Measurements from ENCODE around the gene TAC4.

Gene TAC4

DNA sequence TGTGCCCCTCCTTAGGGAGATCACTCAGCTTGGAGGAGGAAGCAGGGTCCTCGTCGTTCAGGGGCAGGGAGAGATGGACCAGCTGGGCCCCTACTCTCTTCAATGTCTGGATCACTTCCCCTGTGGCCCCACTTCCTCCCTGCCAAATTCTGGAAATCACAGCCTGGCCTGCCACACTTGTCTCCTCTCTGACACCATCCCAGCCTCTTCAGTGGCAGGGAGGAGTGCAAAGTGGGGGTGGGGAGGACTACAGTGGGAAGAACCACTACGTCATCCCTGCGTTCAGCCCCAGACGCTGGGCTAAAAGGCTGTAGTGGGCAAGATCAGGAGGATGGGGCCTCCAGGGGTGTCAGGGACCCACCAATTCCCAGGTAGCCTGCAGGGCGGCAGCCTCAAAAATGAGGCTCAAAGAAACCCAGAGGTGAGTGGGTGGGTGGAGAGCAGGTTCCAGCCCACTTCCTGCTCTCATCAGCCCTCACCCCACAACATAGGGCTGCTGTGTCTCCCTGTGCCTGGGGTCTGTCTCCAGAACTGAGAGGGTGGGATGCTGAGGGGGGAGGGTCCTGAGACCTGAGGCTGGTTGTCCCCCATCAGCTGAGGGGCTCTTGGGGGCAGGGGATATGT is 25.0 kb upstream of the TAC4 start:
- no peak for DNase-seq (ENCODE audit: low spot score)

DNA sequence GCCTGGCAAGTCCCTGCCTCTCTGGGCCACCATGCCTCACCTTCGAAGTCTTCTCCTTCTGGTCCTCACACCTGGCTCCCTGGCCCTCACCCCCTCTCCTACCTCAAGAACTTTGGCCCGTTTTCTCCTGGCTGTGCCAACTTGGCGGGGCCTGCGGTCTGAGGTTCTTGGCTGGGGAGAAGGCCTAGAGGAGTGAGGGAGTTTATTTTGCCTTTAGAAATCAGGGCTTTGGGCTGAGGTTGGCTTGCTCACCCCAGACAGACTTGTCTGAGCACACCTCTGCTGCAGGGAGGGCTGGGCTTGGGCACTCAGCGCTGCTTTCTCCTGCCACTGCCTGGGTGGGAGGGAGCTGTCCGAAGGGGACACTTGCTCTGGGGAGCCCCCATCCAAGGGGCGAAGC is 23.3 kb upstream of the TAC4 start:
- no peak for DNase-seq (ENCODE audit: low spot score)

- no peak for DNase-seq (ENCODE audit: low spot score)
These were observed 22.4 kb upstream of the TAC4 start for GRCh38 chr17:49870298-49870697.

DNA sequence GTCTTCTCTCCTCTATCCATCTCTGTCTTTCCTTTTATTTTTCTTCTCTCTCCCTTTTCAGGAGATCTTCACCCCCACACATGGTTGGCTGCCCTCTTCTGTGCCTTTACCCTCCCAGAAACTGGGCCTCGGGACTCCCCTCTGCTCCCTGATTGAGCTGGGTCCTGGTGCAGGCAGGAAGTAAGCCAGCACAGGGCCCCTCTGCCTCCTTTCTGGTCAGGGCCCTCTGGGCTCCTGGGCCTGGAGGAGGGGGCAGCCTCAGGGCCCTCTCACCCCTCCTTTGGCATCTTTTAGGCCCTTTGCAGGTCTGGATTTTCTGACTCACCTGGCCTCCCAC is 21.1 kb upstream of the TAC4 start:
- DNase-seq (ENCODE audit: low spot score) = no peak

DNA sequence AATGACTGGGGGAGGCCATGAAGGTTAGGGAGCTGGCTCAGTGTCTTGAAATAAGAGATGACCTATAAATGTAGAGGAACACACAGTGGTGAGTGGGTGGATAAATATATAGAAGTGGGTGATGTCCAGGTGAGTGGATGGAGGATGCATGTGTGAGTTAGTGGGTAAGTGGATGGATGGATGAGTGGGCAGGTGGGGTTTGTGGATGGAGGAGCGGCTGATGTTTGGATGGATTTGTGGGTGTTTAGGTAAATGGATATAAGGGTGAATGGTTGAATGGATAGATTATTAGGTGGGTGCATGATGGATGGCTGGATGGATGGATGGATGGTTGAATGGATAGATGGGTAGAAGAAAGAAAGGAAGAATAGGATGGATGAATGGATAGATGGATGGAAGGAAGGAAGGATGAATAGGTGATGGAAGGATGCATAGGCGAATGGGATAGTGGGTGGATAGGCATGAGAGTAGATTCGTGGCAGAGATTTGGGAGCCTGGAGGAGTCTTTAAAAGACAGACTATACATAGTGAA is 19.1 kb upstream of the TAC4 start:
- DNase-seq (ENCODE audit: low spot score) = no peak

- no peak for DNase-seq (ENCODE audit: low spot score)
These were observed 18.1 kb upstream of the TAC4 start for GRCh38 chr17:49866019-49866380.

- DNase-seq (ENCODE audit: low spot score) = no peak
These were observed 15.0 kb upstream of the TAC4 start for GRCh38 chr17:49862781-49863331.

- DNase-seq (ENCODE audit: low spot score) = peak; percentile 65
These were observed 13.4 kb upstream of the TAC4 start for GRCh38 chr17:49861150-49861884.

DNA sequence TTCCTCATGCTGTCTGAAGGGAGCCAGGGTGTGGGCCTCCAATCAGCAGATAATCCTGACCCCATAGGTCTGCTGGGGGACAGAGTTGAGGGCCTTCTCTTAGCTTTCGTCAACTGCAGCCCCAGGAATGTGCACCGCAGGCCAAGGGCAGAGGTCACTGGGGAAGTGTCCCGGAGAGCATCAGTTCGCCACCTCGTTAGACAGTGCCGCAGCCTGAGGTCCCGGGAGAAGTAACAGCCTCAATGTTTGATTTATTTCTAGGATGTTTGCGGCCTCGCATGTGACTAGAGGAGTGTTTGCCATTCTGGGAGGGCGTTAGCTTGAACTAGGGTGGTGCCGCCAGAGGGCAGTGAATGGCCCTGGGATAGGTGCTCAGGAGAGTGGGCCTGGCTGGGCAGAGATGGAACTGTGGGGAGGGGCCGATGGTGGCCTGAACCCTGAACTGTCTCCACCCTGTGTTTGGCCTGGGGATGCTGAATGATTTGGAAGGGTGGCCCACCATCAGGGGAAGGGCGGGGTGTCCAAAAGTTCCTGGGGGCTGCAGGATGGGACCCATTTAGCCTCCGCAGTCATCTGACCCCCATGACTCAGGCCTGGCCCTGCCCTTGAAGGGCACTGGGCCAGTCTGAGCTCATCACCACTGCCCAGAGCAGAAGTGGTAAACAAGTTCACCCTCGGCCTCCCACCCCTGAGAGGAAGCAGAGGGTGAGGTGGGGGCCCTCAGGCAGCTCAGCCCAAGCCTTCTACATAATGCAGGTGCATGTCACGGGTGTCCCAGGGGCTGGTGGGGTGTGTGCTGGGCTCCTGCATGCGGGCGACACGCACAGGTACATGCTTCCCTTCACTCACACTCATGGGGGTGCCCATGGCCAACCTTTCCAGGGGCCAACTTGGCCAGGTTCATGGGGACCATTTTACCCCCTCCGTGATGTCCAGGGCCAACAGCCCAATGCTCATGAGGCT is 12.4 kb upstream of the TAC4 start:
- DNase-seq (ENCODE audit: low spot score) = peak; percentile 43

DNA sequence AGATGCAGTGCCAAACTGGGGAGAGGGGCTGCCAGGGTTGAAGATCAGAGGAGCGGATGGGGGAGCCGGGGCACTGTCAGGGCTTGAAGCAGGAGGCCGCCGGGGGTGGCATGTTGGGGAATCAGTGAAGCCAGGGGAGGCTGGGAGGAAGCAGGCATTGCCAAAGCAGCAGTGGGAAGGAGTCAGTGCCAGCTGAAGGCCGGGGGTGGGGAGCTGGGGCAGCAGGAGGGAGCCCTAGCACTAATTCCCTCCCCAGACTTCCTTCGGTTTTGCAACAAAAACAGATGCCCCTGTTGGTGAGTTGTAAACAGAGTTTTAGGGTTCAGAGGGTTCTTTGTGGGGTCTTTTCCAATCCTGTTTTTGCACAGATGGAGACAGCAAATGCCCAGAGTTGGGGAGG is 10.9 kb upstream of the TAC4 start:
- no peak for DNase-seq (ENCODE audit: low spot score)

GRCh38 chr17:49854126-49854525 is 6.3 kb upstream of the TAC4 start:
- DNase-seq (ENCODE audit: low spot score) = no peak

DNA sequence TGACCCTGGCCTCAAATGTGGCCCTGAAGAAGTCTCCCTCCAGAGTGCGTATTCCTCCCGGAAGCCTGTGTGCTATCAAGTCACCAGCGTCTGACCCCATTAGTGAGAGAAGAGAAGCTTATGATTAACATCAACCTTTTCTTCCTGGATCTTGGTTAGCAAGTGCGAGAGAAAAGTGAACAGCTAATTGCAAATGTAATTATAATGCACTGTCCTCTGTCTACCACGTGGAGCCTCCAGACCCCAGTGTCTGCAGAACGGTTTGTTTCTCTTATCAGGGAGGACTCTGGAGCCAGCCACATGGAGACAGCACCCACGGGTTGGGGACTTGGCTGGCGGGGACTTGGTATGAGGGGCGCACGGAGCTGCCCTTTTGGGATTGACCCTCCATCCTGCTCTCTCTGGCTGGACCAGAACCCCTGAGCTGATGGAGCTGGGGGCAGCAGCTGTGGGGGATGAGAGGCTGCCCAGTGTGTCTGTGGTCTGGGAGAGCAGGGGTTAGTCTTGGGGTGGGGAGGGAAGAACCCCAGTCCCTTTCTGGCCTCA is 5.7 kb upstream of the TAC4 start:
- no peak for DNase-seq (ENCODE audit: low spot score)

- peak; percentile 58 for DNase-seq (ENCODE audit: low spot score)
These were observed 3.8 kb upstream of the TAC4 start for GRCh38 chr17:49851387-49852291.

GRCh38 chr17:49850772-49851386 is 3.0 kb upstream of the TAC4 start:
- no peak for DNase-seq (ENCODE audit: low spot score)

- DNase-seq (ENCODE audit: low spot score) = no peak
These were observed 2.3 kb upstream of the TAC4 start for GRCh38 chr17:49850218-49850610.

GRCh38 chr17:49848739-49849138 is 870 bp upstream of the TAC4 start:
- no peak for DNase-seq (ENCODE audit: low spot score)

DNA sequence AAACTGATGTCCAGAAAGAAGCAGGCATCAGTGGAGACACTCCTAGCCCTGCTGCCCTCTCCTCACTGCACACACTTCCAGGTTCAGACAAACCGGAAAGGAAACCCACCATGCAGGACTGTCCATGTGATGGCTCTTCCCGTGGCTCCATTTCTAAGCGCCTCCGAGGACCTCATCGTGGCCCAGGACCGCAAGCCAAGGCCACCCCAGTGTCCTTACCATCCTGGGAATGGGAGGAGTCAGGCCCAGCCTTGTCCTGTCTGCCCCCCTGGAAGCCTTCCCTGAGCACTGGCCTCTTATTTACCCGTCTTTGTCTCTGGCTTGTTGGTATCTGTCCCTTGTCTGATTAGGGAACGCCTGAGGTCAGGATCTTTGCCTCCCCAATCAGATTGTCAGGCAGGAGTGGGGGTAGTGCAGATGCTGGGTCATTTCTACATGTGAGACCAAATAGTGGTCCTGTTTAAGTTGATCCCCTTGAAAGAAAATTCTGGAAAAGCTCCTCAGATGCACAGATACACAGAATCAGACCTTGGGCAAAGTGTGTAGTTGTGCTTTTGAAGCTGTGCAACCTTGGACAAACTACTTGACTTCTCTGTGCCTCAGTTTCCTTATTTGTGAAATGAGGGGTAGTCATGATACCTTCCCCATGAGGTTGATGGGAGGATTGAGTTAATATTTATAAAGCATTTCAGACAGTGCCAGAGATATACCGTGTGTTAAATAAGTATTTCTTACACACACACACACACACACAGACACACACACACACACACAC is 744 bp downstream of the TAC4 start:
- no peak for DNase-seq (ENCODE audit: low spot score)

GRCh38 chr17:49845321-49845720 is 2.5 kb downstream of the TAC4 start:
- DNase-seq (ENCODE audit: low spot score) = no peak

- no peak for DNase-seq (ENCODE audit: low spot score)
These were observed 4.0 kb downstream of the TAC4 start for GRCh38 chr17:49843774-49844350.
